K562 (cell line): ENCODE measurements around the gene RAPGEFL1. TPM values are rescaled to one million over a fixed set of nuclear protein-coding genes. Genes with fewer than 3 reads are reported as not detected.

Experiments used
- DPF2 ChIP-seq: fragments of 450-650 bp; IDR thresholded peaks from 2 replicates; pipeline ENCODE4 v1.6.1; 2016
- E2F6 ChIP-seq, 2 experiments: IDR thresholded peaks; 2 replicates each; pipeline ENCODE4 v1.6.1; 2011; ENCODE audit warnings: borderline replicate concordance in 1 of 2, control low read depth in 1 of 2, low read depth in 1 of 2, low read length in 1 of 2, mild to moderate bottlenecking in 1 of 2, mixed read lengths in 1 of 2, moderate library complexity in 1 of 2; ENCODE audit not compliant: insufficient read depth in 1 of 2, insufficient read length in 1 of 2, poor library complexity in 1 of 2, severe bottlenecking in 1 of 2; ENCODE audit errors: extremely low read depth in 1 of 2
- ESRRA ChIP-seq: fragments of 450-650 bp; IDR thresholded peaks from 2 replicates; pipeline ENCODE4 v1.6.1; 2014; ENCODE audit warnings: low read depth, mild to moderate bottlenecking, moderate library complexity, borderline replicate concordance
- NR2C2 ChIP-seq, 2 experiments: fragments of 200-800 bp in 1 of 2; sonication (Bioruptor generic) in 1 of 2; sonication (generic) in 1 of 2; formaldehyde crosslinking in 1 of 2; IDR thresholded peaks; 2 replicates each; pipeline versions ENCODE4 v1.6.1 to v1.8.0; 2016 to 2022; ENCODE audit warnings: mild to moderate bottlenecking in 1 of 2, missing compliant biosample characterization in 1 of 2, missing genetic modification characterization in 1 of 2, missing genetic modification reagents in 1 of 2
- RFX1 ChIP-seq: fragments of 450-650 bp; IDR thresholded peaks from 2 replicates; pipeline ENCODE4 v1.6.1; 2016; ENCODE audit warnings: mild to moderate bottlenecking, moderate library complexity
- TCF3 ChIP-seq: sonication (generic); formaldehyde crosslinking; IDR thresholded peaks from 2 replicates; pipeline ENCODE4 v1.4.0; 2020; ENCODE audit warnings: mild to moderate bottlenecking, missing genetic modification reagents
- polyA plus RNA-seq, 8 experiments: library from polyadenylated mRNA; depleted of rRNA in 4 of 8; stranded (reverse) in 5 of 8; unstranded in 3 of 8; fragments of >200 nt; fragmentation: Nextera tagmentation in 2 of 8; fragmentation: Illumina TruSeq in 1 of 8; extraction: Ambion mirVana in 2 of 8; extraction: Trizol in 1 of 8; gene quantifications; 2 replicates each; pipeline versions ENCODE4 v1.2.1 to v1.2.3, GENCODE V29; 2011 to 2014; ENCODE audit warnings: inconsistent platforms in 1 of 8, missing spikeins in 1 of 8
- total RNA-seq, 7 experiments: library from RNA; depleted of rRNA in 6 of 7; stranded (reverse); fragments of >200 nt in 6 of 7; fragmentation: Illumina TruSeq in 2 of 7; extraction: Trizol in 2 of 7; gene quantifications; 2 replicates each; pipeline versions ENCODE4 v1.2.1 to v1.2.3, GENCODE V29; 2011 to 2021; ENCODE audit warnings: low replicate concordance in 1 of 7
- TF ChIP-seq, protein P1 (sequence below): IDR thresholded peaks from 2 replicates; pipeline ENCODE4 v1.6.1; 2011; ENCODE audit warnings: borderline replicate concordance, low read depth, mild to moderate bottlenecking, moderate library complexity, low read length; ENCODE audit not compliant: insufficient read depth, poor library complexity, severe bottlenecking

Gene RAPGEFL1
- total and polyA plus RNA-seq, 9 of the 15 experiments (the other 6 are each of a cell fraction or from before 2014, with no cell fraction given) = 0.18 to 4.1 (median 2.1) TPM

DNA sequence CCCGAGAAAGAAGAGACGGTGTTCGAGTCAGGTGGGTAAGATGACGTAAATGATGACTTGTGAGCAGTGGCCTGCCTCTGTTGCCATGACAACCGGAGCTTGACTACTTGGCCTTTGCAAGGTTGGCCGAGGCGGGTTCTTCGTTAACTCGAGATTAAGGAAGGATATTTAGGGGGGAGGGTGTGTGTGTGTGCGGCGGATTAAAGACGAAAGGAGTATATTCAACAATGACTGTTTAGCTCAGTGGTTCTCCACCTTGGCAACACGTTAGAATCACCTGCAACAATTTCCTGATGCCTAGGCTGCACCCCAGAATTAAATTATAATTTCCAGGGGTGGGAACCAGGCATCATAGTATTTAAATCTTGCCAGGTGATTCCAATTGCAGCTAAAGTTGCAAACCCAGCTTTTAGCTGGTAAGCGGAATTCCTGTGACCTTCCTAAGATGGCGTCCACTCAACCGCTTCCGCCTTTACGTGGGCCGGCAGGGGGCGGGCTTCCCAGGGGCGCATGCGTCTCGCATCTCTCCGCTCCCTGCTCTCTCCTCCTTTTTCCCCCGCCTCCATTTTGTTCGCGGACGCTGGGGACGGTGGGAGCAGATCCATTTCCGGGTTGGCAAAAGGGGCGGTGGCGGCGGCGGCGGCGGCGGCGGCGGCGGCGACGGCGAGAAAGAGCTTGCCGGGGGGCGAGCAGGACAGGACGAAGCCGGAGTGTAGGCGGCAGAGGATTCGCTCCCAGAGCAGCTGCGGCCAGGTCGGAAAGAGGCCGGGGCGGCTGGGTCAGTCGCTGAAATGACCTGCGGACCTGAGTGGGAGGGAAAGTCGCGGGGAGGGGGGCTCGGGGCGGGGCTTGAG lies 41.7 kb downstream of the RAPGEFL1 start, which contains the start of gene WIPF2 (continued):
- TF ChIP-seq, protein P1, sequence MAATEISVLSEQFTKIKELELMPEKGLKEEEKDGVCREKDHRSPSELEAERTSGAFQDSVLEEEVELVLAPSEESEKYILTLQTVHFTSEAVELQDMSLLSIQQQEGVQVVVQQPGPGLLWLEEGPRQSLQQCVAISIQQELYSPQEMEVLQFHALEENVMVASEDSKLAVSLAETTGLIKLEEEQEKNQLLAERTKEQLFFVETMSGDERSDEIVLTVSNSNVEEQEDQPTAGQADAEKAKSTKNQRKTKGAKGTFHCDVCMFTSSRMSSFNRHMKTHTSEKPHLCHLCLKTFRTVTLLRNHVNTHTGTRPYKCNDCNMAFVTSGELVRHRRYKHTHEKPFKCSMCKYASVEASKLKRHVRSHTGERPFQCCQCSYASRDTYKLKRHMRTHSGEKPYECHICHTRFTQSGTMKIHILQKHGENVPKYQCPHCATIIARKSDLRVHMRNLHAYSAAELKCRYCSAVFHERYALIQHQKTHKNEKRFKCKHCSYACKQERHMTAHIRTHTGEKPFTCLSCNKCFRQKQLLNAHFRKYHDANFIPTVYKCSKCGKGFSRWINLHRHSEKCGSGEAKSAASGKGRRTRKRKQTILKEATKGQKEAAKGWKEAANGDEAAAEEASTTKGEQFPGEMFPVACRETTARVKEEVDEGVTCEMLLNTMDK = peak; percentile 100
- TF ChIP-seq RFX1 (peak; percentile 100), ESRRA (peak; percentile 75; the same call in 1 of the 2 replicates), E2F6 (IDR thresholded peaks at IDR 0.05; ENCODE audit: borderline replicate concordance in 1 of 2, extremely low read depth in 1 of 2, insufficient read depth in 1 of 2, insufficient read length in 1 of 2, low read depth in 1 of 2, low read length in 1 of 2, poor library complexity in 1 of 2, severe bottlenecking in 1 of 2) (peak in 1 of 2 experiments; percentile 11), TCF3 (CRISPR knock-in tag) (no peak), NR2C2 (CRISPR knock-in tag; IDR thresholded peaks at IDR 0.05) (no peak), NR2C2 (tag; IDR thresholded peaks at IDR 0.05) (peak; percentile 96), DPF2 (0 out of 2 replicates have a peak, but pooled peaks have one; percentile 25)
- TF ChIP-seq, all 486 proteins: peak for 108
